Neutrophil (primary cell): ENCODE measurements around the gene PALD1.

ENCODE experiments used
- H3K27ac ChIP-seq: fragments of 200-600 bp; sonication (generic); 2 replicates; pipeline ENCODE4 v1.5.1; 2016; ENCODE audit warnings: mild to moderate bottlenecking, moderate library complexity
- H3K27me3 ChIP-seq: fragments of 200-600 bp; sonication (generic); 2 replicates; pipeline ENCODE4 v1.6.0; 2016; ENCODE audit warnings: mild to moderate bottlenecking
- H3K36me3 ChIP-seq: fragments of 200-600 bp; sonication (generic); 2 replicates; pipeline ENCODE4 v1.5.1; 2017
- H3K4me1 ChIP-seq, 2 experiments: fragments of 200-600 bp in 1 of 2; sonication (generic) in 1 of 2; 1 replicate in 1 of 2; 2 replicates in 1 of 2; pipeline versions ENCODE4 v1.5.1 to v1.6.1; 2013 to 2016; ENCODE audit warnings: low read depth in 1 of 2, low read length in 1 of 2, mild to moderate bottlenecking in 1 of 2, moderate library complexity in 1 of 2; ENCODE audit not compliant: control insufficient read depth in 1 of 2, insufficient read depth in 1 of 2
- H3K4me3 ChIP-seq, 2 experiments: fragments of 200-600 bp in 1 of 2; sonication (generic) in 1 of 2; 1 replicate in 1 of 2; 2 replicates in 1 of 2; pipeline ENCODE4 v1.5.1; 2013 to 2016; ENCODE audit warnings: low read depth in 1 of 2, low read length in 1 of 2, mild to moderate bottlenecking in 1 of 2, moderate library complexity in 1 of 2
- H3K9me3 ChIP-seq: fragments of 200-600 bp; sonication (generic); 2 replicates; pipeline ENCODE4 v1.5.1; 2016
- TF ChIP-seq, protein P1 (sequence below): fragments of 200-600 bp; sonication (generic); IDR thresholded peaks from 2 replicates; pipeline ENCODE4 v1.5.1; 2016; ENCODE audit warnings: antibody characterized with exemption

PALD1 gene

DNA sequence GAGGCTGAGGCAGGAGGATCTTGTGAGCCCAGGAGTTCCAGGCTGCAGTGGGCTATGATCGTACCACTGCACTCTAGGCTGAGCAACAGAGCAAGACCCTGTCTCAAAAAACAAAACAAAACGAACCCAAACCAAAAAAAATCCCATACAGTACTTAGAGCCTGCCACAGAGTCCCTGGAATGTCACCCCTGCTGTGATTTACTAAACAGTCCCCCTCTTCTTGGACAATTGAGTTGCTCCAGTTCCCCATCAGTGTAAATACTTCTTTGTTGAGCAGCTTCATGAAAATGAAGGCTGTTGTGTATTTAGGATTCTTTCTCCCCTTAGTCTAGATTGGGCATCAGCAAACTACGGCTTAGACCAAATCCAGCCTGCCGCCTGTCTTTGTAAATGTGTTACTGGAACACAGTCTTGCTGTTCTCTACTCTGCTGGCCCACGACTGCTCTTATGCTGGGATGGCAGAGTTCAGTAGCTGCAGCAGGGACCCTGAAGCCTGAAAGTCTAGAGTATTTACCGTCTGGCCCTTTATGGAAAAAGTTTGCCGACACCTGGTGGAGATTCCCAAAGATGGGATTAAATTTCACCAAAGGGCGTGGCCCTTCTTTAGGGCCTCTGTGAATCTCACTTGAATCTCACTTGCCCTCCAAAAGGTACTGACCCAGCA, 57.8 kb downstream of the PALD1 start:
- H3K4me3 ChIP-seq, result no peak overlapping the region
- no peaks in the 10 kb centered on the region for H3K9me3 ChIP-seq
- no peaks in the 10 kb centered on the region for H3K4me1 ChIP-seq
- no peaks in the 10 kb centered on the region for H3K27me3 ChIP-seq
- TF ChIP-seq, protein P1, sequence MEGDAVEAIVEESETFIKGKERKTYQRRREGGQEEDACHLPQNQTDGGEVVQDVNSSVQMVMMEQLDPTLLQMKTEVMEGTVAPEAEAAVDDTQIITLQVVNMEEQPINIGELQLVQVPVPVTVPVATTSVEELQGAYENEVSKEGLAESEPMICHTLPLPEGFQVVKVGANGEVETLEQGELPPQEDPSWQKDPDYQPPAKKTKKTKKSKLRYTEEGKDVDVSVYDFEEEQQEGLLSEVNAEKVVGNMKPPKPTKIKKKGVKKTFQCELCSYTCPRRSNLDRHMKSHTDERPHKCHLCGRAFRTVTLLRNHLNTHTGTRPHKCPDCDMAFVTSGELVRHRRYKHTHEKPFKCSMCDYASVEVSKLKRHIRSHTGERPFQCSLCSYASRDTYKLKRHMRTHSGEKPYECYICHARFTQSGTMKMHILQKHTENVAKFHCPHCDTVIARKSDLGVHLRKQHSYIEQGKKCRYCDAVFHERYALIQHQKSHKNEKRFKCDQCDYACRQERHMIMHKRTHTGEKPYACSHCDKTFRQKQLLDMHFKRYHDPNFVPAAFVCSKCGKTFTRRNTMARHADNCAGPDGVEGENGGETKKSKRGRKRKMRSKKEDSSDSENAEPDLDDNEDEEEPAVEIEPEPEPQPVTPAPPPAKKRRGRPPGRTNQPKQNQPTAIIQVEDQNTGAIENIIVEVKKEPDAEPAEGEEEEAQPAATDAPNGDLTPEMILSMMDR, result no peak
- H3K27ac ChIP-seq, result no peak overlapping the region
- no peaks in the 10 kb centered on the region for H3K36me3 ChIP-seq

DNA sequence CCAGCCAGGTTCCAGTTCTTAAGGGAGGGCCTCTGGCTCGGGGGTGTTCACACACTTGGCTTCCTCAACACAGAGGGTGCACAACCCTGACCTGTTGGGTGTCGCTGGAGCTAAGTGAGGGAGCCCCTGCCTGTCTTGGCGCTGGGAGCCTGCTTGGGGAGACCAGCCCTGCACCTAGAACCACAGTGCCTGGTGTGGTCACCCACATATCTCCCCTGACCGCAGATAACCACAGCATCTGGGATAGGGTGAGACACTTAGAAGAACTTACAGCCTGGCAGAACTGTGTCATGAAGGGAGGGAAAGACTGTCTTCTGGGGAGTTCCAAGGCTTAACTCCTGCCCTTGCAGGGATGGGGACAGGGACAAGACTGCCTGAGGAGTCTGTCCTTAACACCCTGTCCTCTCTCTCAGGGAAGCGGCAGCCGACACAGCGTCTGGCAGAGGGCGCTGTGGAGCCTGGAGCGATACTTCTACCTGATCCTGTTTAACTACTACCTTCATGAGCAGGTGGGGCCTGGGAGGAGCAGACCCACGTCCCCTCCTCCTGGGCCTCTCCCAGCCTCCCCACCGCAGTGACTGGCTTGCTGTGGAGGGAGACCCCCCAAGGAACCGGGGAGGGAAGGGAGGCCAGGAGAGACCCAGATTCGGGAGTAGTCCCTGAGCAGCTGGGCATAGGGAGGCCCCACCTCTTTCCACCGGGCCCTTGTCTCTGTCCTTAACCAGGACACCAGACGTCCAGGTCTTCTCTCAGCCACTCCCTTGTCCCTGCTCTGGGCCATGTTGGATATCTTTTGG, 59.0 kb downstream of the PALD1 start:
- Histone ChIP-seq H3K4me3 (no peak overlapping the region), H3K36me3 (no peaks in the 10 kb centered on the region), H3K4me1 (no peaks in the 10 kb centered on the region), H3K27ac (no peak overlapping the region), H3K27me3 (no peaks in the 10 kb centered on the region), H3K9me3 (no peaks in the 10 kb centered on the region)
- TF ChIP-seq, protein P1, result no peak

DNA sequence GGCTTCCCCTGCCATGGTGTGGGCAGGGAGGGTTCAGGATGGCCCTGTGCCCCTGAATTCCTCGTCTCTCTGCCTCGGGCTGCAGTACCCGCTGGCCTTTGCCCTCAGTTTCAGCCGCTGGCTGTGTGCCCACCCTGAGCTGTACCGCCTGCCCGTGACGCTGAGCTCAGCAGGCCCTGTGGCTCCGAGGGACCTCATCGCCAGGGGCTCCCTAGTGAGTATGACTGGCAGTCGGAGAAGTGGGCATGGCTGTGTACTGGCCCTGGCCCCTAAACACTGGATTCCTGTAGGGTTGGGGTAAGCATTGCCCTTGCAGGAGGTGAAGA, 59.6 kb downstream of the PALD1 start:
- TF ChIP-seq, protein P1, result no peak
- no peaks in the 10 kb centered on the region for H3K4me1 ChIP-seq
- H3K9me3 ChIP-seq, result no peaks in the 10 kb centered on the region
- no peaks in the 10 kb centered on the region for H3K27me3 ChIP-seq
- H3K4me3 ChIP-seq, result no peak overlapping the region
- H3K27ac ChIP-seq, result no peak overlapping the region
- no peaks in the 10 kb centered on the region for H3K36me3 ChIP-seq

DNA sequence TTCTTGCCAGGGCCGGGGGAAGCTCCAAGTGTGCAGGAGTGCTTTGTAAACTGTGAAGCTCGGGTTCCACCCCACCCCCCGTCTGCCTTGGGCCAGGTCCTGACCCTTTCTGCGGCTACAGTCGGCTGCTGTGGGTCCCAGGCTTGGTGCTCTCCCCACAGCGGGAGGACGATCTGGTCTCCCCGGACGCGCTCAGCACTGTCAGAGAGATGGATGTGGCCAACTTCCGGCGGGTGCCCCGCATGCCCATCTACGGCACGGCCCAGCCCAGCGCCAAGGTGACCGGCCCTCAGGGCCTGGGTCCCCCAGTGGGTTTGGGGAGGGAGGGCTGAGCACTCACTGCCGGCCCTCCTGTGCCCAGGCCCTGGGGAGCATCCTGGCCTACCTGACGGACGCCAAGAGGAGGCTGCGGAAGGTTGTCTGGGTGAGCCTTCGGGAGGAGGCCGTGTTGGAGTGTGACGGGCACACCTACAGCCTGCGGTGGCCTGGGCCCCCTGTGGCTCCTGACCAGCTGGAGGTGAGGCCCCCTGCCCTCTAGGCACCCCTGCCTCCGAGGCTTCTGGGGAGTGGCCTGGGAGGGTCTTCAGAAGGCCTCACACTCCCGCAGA, 60.3 kb downstream of the PALD1 start:
- Histone ChIP-seq H3K27me3 (no peaks in the 10 kb centered on the region), H3K36me3 (no peaks in the 10 kb centered on the region), H3K4me1 (no peaks in the 10 kb centered on the region), H3K4me3 (no peak overlapping the region), H3K9me3 (no peaks in the 10 kb centered on the region), H3K27ac (no peak overlapping the region)
- TF ChIP-seq, protein P1, result no peak

DNA sequence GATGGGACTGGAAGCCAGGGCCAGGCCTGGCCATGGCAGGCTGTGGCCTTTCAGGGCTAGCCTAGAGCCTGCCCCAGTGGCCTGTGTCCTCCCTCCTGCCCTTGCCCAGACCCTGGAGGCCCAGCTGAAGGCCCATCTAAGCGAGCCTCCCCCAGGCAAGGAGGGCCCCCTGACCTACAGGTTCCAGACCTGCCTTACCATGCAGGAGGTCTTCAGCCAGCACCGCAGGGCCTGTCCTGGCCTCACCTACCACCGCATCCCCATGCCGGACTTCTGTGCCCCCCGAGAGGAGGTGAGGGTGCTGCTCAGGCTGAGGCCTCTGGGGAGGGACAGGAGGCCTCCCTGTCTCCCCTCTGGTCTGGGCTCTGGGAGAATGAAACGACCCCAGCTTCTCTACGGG, 60.9 kb downstream of the PALD1 start:
- Histone ChIP-seq H3K27ac (no peak overlapping the region), H3K4me3 (no peak overlapping the region), H3K36me3 (no peaks in the 10 kb centered on the region), H3K27me3 (no peaks in the 10 kb centered on the region), H3K4me1 (no peaks in the 10 kb centered on the region), H3K9me3 (no peaks in the 10 kb centered on the region)
- TF ChIP-seq, protein P1, result no peak
